Mononuclear cell (primary cell): ENCODE results near the gene LGALS1. TPM values are rescaled to one million over a fixed set of nuclear protein-coding genes. Genes with fewer than 3 reads are reported as not detected.

Experiments used
- H3K27me3 ChIP-seq: 2 replicates; pipeline ENCODE4 v1.6.0; 2011; ENCODE audit warnings: low read length, control low read depth; ENCODE audit not compliant: insufficient read depth
- H3K4me1 ChIP-seq: 2 replicates; pipeline ENCODE4 v1.5.1; 2011; ENCODE audit warnings: mild to moderate bottlenecking, low read length, control low read depth; ENCODE audit not compliant: insufficient read depth
- H3K4me3 ChIP-seq: 2 replicates; pipeline ENCODE4 v1.5.1; 2011; ENCODE audit warnings: mild to moderate bottlenecking, low read length, moderate library complexity
- H3K9me3 ChIP-seq: 2 replicates; pipeline ENCODE4 v1.5.1; 2011; ENCODE audit warnings: low read depth, mild to moderate bottlenecking, control low read depth, low read length
- total RNA-seq: library from RNA; depleted of rRNA; stranded (reverse); fragments of >200 nt; gene quantifications from one replicate; pipeline ENCODE4 v1.2.3, GENCODE V29; 2012

The LGALS1 gene
- total RNA-seq, 1 donor = 260 TPM

GRCh38 chr22:37634417-37634924, 41.0 kb upstream of the LGALS1 start:
- H3K4me3 ChIP-seq = no peak overlapping the region
- H3K4me1 ChIP-seq = peaks cover 83% of the 10 kb centered on the region
- H3K9me3 ChIP-seq = no peaks in the 10 kb centered on the region
- H3K27me3 ChIP-seq = no peaks in the 10 kb centered on the region

- Histone ChIP-seq H3K4me1 (peaks cover 83% of the 10 kb centered on the region), H3K4me3 (no peak overlapping the region), H3K27me3 (no peaks in the 10 kb centered on the region), H3K9me3 (no peaks in the 10 kb centered on the region)
Observed at GRCh38 chr22:37635157-37635556, 40.3 kb upstream of the LGALS1 start.

DNA sequence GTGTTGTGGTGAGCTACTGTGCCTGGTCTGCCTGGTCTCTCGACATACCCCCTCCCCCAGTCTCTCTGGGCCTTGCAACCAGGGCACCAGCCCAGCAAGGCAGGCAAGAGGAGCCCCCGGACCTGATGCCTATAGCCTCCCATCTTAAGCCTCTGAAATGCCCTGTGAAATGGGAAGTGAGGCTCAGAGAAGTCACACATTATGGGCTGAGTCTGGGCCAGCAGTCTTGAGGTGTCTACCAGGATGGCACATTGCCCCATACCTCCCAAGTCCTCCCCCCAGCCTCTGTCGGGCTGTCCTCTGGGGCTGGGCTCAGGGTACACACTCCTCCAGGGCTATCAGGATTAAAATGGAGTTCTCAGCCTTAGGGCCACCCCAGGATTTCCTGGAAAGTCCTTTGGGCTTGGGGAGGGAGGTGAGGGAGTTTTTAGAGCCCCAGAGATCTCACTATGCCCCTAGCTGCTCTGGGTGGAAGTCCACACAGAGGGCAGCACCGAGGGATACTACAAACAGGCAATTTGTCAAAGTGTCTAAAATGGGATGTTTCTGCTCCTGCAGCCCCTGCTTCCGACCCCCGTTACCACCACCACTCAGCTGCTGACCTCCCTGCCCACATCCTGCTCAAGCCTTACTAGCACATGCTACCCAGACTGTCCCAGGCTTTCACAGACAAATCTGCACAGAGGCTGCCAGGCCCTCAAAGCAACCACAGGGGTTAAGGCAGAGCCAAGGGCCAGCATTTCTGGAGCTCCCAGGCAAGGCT, 39.1 kb upstream of the LGALS1 start:
- H3K27me3 ChIP-seq = no peaks in the 10 kb centered on the region
- H3K4me3 ChIP-seq = no peak overlapping the region
- peaks cover 89% of the 10 kb centered on the region for H3K4me1 ChIP-seq
- no peaks in the 10 kb centered on the region for H3K9me3 ChIP-seq

GRCh38 chr22:37636949-37637273, 38.5 kb upstream of the LGALS1 start:
- H3K27me3 ChIP-seq = no peaks in the 10 kb centered on the region
- no peak overlapping the region for H3K4me3 ChIP-seq
- H3K4me1 ChIP-seq = peaks cover 89% of the 10 kb centered on the region
- no peaks in the 10 kb centered on the region for H3K9me3 ChIP-seq

GRCh38 chr22:37638391-37639069, 36.9 kb upstream of the LGALS1 start:
- no peaks in the 10 kb centered on the region for H3K27me3 ChIP-seq
- H3K9me3 ChIP-seq = no peaks in the 10 kb centered on the region
- H3K4me1 ChIP-seq = peaks cover 89% of the 10 kb centered on the region
- H3K4me3 ChIP-seq = peak overlapping the region; percentile 83

- Histone ChIP-seq H3K4me3 (peak within 1 kb of the TSS; percentile 83), H3K4me1 (peaks cover 86% of the 10 kb centered on the region), H3K27me3 (no peaks in the 10 kb centered on the region), H3K9me3 (no peaks in the 10 kb centered on the region)
Observed at GRCh38 chr22:37639070-37639760, 36.2 kb upstream of the LGALS1 start, which contains the start of gene SH3BP1. Gene SH3BP1, plus strand, starts transcription at chr22:37639669. Its CDS starts 119 bp downstream, at chr22:37639788.

- H3K4me3 ChIP-seq = peak overlapping the region; percentile 83
- no peaks in the 10 kb centered on the region for H3K9me3 ChIP-seq
- H3K4me1 ChIP-seq = peaks cover 78% of the 10 kb centered on the region
- H3K27me3 ChIP-seq = no peaks in the 10 kb centered on the region
Observed at GRCh38 chr22:37639771-37640590, 35.5 kb upstream of the LGALS1 start.

GRCh38 chr22:37640591-37641560, 34.6 kb upstream of the LGALS1 start:
- H3K9me3 ChIP-seq = no peaks in the 10 kb centered on the region
- peaks cover 69% of the 10 kb centered on the region for H3K4me1 ChIP-seq
- peak overlapping the region; percentile 83 for H3K4me3 ChIP-seq
- no peaks in the 10 kb centered on the region for H3K27me3 ChIP-seq

- Histone ChIP-seq H3K4me1 (peaks cover 63% of the 10 kb centered on the region), H3K4me3 (no peak overlapping the region), H3K9me3 (no peaks in the 10 kb centered on the region), H3K27me3 (no peaks in the 10 kb centered on the region)
Observed at GRCh38 chr22:37641561-37641949, 33.9 kb upstream of the LGALS1 start.

GRCh38 chr22:37643225-37643847, 32.1 kb upstream of the LGALS1 start:
- no peaks in the 10 kb centered on the region for H3K9me3 ChIP-seq
- peaks cover 45% of the 10 kb centered on the region for H3K4me1 ChIP-seq
- no peaks in the 10 kb centered on the region for H3K27me3 ChIP-seq
- no peak overlapping the region for H3K4me3 ChIP-seq

DNA sequence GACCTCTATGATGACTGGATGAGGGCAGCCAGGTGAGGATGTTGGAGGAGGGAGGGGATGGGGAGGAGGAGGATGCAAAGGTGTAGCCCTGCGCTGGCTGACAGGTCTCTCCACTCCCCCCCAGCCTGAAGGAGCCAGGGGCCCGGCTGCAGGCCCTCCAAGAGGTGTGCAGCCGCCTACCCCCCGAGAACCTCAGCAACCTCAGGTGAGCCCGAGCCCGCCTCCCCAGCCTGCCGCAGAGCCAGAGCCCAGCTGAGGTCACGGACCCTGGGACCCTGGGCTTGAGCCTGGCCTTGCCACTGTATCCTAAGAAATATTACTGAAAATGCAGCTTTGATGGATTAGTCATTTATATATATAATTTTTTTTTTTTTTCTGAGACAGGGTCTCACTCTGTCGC, 28.1 kb upstream of the LGALS1 start:
- Histone ChIP-seq H3K4me1 (peaks cover 16% of the 10 kb centered on the region), H3K9me3 (no peaks in the 10 kb centered on the region), H3K4me3 (no peak overlapping the region), H3K27me3 (no peaks in the 10 kb centered on the region)

DNA sequence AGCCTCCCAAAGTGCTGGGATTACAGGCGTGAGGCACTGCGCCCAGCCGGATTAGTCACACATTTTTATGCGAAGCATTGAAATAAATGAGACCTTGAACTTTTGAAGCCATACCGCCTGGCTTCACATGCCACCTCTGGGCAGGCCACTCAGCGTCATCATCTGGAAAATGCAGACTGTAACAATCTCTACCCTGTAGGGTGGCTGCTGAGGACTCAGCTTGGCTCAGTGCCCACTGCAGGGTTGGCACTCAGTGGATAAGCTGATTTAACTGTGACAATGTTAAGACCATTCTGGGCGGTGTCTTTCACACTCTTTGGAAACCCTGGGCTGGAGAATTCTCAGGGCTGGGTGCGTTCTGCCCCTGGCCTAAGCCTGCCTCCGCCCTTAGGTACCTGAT, 27.5 kb upstream of the LGALS1 start:
- Histone ChIP-seq H3K4me3 (no peak overlapping the region), H3K9me3 (no peaks in the 10 kb centered on the region), H3K27me3 (no peaks in the 10 kb centered on the region), H3K4me1 (peaks cover 10% of the 10 kb centered on the region)

- Histone ChIP-seq H3K4me3 (no peak overlapping the region), H3K9me3 (no peaks in the 10 kb centered on the region), H3K27me3 (no peaks in the 10 kb centered on the region), H3K4me1 (no peaks in the 10 kb centered on the region)
Observed at GRCh38 chr22:37650463-37651136, 24.8 kb upstream of the LGALS1 start.
